ENCODE results near the gene CDH23. TPM values are rescaled to one million over a fixed set of nuclear protein-coding genes. Genes with fewer than 3 reads are reported as not detected.

CDH23 gene
- total and polyA plus RNA-seq, 2 of the 8 experiments (the other 6 are each of a cell fraction or from before 2014, with no cell fraction given): 1.9 to 4.9 TPM

DNA sequence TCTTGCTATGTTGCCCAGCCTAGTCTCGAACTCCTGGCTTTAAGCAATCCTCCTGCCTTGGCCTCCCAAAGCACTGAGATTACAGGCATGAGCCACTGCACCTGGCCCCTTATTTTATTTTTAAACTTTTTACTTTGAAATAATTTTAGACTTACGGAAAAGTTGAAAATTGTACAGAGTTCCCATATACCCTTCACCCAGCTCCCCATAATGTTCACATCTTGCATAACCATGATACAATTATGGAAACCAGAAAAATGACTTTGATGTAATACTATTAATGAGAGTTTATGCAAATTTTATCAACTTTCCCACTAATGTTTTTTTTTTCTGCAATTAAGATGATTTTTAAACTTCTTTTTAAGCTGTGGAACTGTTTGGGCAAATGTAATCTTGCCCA, 58.3 kb downstream of the CDH23 start (continued):
- no peak for TF ChIP-seq RXRA (IDR thresholded peaks at IDR 0.05; ENCODE audit: insufficient read depth, low read depth, low read length)
- no peak for TF ChIP-seq ZNF274 (IDR thresholded peaks at IDR 0.05; ENCODE audit: borderline replicate concordance, extremely low read depth, low read length)
- TF ChIP-seq RNF2 (IDR thresholded peaks at IDR 0.05; ENCODE audit: borderline replicate concordance, low read depth, low read length, missing control alignments, poor library complexity, severe bottlenecking): no peak
- no peak for TF ChIP-seq SIRT6 (IDR thresholded peaks at IDR 0.05; ENCODE audit: low read length)
